HEK293 (cell line): ENCODE measurements around the gene KANSL1L.

Source experiments
- CTCF ChIA-PET: fragments of 350-600 bp; formaldehyde crosslinking; extraction: SDS; loops from one replicate; lab custom pipeline; 2021; ENCODE audit warnings: antibody characterized with exemption; lab: Yijun Ruan, JAX
- POLR2A ChIA-PET: fragments of 300-600 bp; formaldehyde crosslinking; extraction: SDS; loops from one replicate; lab custom pipeline; 2020; ENCODE audit warnings: antibody characterized with exemption, inconsistent platforms; lab: Yijun Ruan, JAX
- H3K27ac ChIP-seq: fragments of 200-500 bp; sonication (Bioruptor generic); 2 replicates; pipeline ENCODE4 v1.5.1; 2014; ENCODE audit warnings: low read depth, low read length, control low read depth, inconsistent platforms; ENCODE audit errors: extremely low read depth
- H3K36me3 ChIP-seq, 2 experiments: fragments of 200-500 bp in 1 of 2; sonication (Bioruptor generic) in 1 of 2; 1 replicate in 1 of 2; 2 replicates in 1 of 2; pipeline ENCODE4 v1.5.1; 2014 to 2017; ENCODE audit warnings: inconsistent platforms in 2 of 2, low read length in 2 of 2; ENCODE audit not compliant: control insufficient read depth in 2 of 2, insufficient read depth in 1 of 2
- H3K4me1 ChIP-seq: fragments of 200-500 bp; sonication (Bioruptor generic); 2 replicates; pipeline ENCODE4 v1.5.1; 2014; ENCODE audit warnings: mild to moderate bottlenecking, low read length, inconsistent platforms; ENCODE audit not compliant: control insufficient read depth, insufficient read depth
- H3K4me3 ChIP-seq: 2 replicates; pipeline ENCODE4 v1.5.1; 2011; ENCODE audit warnings: low read depth, mild to moderate bottlenecking, control low read depth, low read length, moderate library complexity
- H3K9me3 ChIP-seq: fragments of 200-500 bp; sonication (Bioruptor generic); 2 replicates; pipeline ENCODE4 v1.5.1; 2014; ENCODE audit warnings: low read depth, low read length, inconsistent platforms; ENCODE audit not compliant: control insufficient read depth, insufficient read depth
- OSR2 ChIP-seq: fragments of 450-650 bp; formaldehyde crosslinking; IDR thresholded peaks from 2 replicates; pipeline ENCODE4 v1.5.1; 2016; ENCODE audit warnings: missing biosample characterization, missing genetic modification characterization
- ZBTB17 ChIP-seq: fragments of 450-650 bp; formaldehyde crosslinking; IDR thresholded peaks from 2 replicates; pipeline ENCODE4 v1.5.1; 2016; ENCODE audit warnings: missing biosample characterization, missing genetic modification characterization
- ZBTB20 ChIP-seq: fragments of 450-650 bp; formaldehyde crosslinking; IDR thresholded peaks from 2 replicates; pipeline ENCODE4 v1.5.1; 2016; ENCODE audit warnings: missing biosample characterization, missing genetic modification characterization
- ZFP37 ChIP-seq: fragments of 450-650 bp; formaldehyde crosslinking; IDR thresholded peaks from 2 replicates; pipeline ENCODE4 v1.5.1; 2016; ENCODE audit warnings: missing biosample characterization, missing genetic modification characterization
- ZNF112 ChIP-seq: fragments of 450-650 bp; formaldehyde crosslinking; IDR thresholded peaks from 2 replicates; pipeline ENCODE4 v1.5.0; 2017; ENCODE audit warnings: missing biosample characterization, missing genetic modification characterization
- ZNF140 ChIP-seq: fragments of 450-650 bp; formaldehyde crosslinking; IDR thresholded peaks from 2 replicates; pipeline ENCODE4 v1.5.1; 2016; ENCODE audit warnings: missing biosample characterization, missing genetic modification characterization
- ZNF19 ChIP-seq: fragments of 450-650 bp; formaldehyde crosslinking; IDR thresholded peaks from 2 replicates; pipeline ENCODE4; 2016; ENCODE audit warnings: missing biosample characterization, missing genetic modification characterization, low read depth
- ZNF423 ChIP-seq: fragments of 450-650 bp; formaldehyde crosslinking; IDR thresholded peaks from 2 replicates; pipeline ENCODE4 v1.5.1; 2016; ENCODE audit warnings: missing biosample characterization, missing genetic modification characterization
- ZNF426 ChIP-seq: fragments of 450-650 bp; formaldehyde crosslinking; IDR thresholded peaks from 2 replicates; pipeline ENCODE4 v1.5.1; 2017; ENCODE audit warnings: missing biosample characterization, missing genetic modification characterization, mild to moderate bottlenecking, inconsistent platforms, moderate library complexity
- ZNF529 ChIP-seq: fragments of 450-650 bp; formaldehyde crosslinking; IDR thresholded peaks from 2 replicates; pipeline ENCODE4 v1.5.1; 2017; ENCODE audit warnings: missing genetic modification characterization, missing biosample characterization; ENCODE audit not compliant: insufficient replicate concordance
- ZNF549 ChIP-seq: fragments of 450-650 bp; IDR thresholded peaks from 2 replicates; pipeline ENCODE4 v1.5.1; 2018; ENCODE audit warnings: missing biosample characterization, missing genetic modification characterization, mild to moderate bottlenecking, inconsistent platforms, moderate library complexity
- ZNF629 ChIP-seq: fragments of 450-650 bp; formaldehyde crosslinking; IDR thresholded peaks from 2 replicates; pipeline ENCODE4 v1.5.1; 2017; ENCODE audit warnings: missing biosample characterization, missing genetic modification characterization
- ZNF654 ChIP-seq: fragments of 450-650 bp; formaldehyde crosslinking; IDR thresholded peaks from 2 replicates; pipeline ENCODE4 v1.5.1; 2016; ENCODE audit warnings: low read depth, missing biosample characterization, missing genetic modification characterization
- ZNF768 ChIP-seq: fragments of 450-650 bp; formaldehyde crosslinking; IDR thresholded peaks from 2 replicates; pipeline ENCODE4 v1.5.1; 2018; ENCODE audit warnings: missing biosample characterization, mild to moderate bottlenecking, missing genetic modification characterization
- ZNF791 ChIP-seq: fragments of 450-650 bp; formaldehyde crosslinking; IDR thresholded peaks from 2 replicates; pipeline ENCODE4 v1.5.1; 2016; ENCODE audit warnings: missing biosample characterization, missing genetic modification characterization
- ZXDB ChIP-seq: fragments of 450-650 bp; formaldehyde crosslinking; IDR thresholded peaks from 2 replicates; pipeline ENCODE4 v1.5.1; 2016; ENCODE audit warnings: missing biosample characterization, missing genetic modification characterization
- TF ChIP-seq, protein P1 (sequence below): fragments of 450-650 bp; formaldehyde crosslinking; IDR thresholded peaks from 2 replicates; pipeline ENCODE4; 2016; ENCODE audit warnings: missing biosample characterization, missing genetic modification characterization
- TF ChIP-seq, protein P2 (sequence below): fragments of 450-650 bp; formaldehyde crosslinking; IDR thresholded peaks from 2 replicates; pipeline ENCODE4 v1.5.1; 2016; ENCODE audit warnings: missing biosample characterization, missing genetic modification characterization
- TF ChIP-seq, protein P3 (sequence below): fragments of 450-650 bp; formaldehyde crosslinking; IDR thresholded peaks from 2 replicates; pipeline ENCODE4 v1.5.1; 2016; ENCODE audit warnings: missing biosample characterization, missing genetic modification characterization

KANSL1L gene

DNA sequence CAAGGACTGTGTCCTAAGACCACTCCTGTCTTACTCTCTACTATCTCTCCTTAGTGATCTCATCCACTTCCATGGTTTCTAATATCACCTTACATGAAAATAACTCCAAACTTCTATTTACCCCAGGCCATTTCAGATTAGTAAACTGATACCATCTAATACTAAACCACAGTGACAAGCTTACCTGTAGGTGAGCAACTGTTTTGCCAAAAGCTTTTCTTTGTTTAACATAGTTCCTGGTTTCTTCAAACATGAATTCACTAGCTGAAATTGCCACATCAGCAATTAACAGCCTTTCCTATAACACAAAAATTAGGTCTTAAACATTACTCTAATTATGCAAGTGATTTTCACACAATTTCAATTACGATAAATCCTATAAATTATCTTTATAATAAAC is 31.9 kb upstream of the KANSL1L start (continued):
- TF ChIP-seq, protein P1, sequence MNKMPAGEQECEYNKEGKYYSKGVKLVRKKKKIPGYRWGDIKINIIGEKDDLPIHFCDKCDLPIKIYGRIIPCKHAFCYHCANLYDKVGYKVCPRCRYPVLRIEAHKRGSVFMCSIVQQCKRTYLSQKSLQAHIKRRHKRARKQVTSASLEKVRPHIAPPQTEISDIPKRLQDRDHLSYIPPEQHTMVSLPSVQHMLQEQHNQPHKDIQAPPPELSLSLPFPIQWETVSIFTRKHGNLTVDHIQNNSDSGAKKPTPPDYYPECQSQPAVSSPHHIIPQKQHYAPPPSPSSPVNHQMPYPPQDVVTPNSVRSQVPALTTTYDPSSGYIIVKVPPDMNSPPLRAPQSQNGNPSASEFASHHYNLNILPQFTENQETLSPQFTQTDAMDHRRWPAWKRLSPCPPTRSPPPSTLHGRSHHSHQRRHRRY (tag by site-specific recombination), result no peak
- TF ChIP-seq ZNF112 (tag by site-specific recombination), result no peak
- TF ChIP-seq, all 188 proteins: peak for 0

GRCh38 chr2:210199854-210200253 is 28.6 kb upstream of the KANSL1L start:
- TF ChIP-seq ZFP37 (tag by site-specific recombination) (no peak), ZNF791 (tag by site-specific recombination) (no peak), ZNF140 (no peak), ZNF549 (no peak), ZBTB17 (tag by site-specific recombination) (no peak), ZNF112 (tag by site-specific recombination) (no peak), ZNF529 (tag by site-specific recombination) (no peak)
- TF ChIP-seq, protein P2, sequence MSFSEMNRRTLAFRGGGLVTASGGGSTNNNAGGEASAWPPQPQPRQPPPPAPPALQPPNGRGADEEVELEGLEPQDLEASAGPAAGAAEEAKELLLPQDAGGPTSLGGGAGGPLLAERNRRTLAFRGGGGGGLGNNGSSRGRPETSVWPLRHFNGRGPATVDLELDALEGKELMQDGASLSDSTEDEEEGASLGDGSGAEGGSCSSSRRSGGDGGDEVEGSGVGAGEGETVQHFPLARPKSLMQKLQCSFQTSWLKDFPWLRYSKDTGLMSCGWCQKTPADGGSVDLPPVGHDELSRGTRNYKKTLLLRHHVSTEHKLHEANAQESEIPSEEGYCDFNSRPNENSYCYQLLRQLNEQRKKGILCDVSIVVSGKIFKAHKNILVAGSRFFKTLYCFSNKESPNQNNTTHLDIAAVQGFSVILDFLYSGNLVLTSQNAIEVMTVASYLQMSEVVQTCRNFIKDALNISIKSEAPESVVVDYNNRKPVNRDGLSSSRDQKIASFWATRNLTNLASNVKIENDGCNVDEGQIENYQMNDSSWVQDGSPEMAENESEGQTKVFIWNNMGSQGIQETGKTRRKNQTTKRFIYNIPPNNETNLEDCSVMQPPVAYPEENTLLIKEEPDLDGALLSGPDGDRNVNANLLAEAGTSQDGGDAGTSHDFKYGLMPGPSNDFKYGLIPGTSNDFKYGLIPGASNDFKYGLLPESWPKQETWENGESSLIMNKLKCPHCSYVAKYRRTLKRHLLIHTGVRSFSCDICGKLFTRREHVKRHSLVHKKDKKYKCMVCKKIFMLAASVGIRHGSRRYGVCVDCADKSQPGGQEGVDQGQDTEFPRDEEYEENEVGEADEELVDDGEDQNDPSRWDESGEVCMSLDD (tag by site-specific recombination), result no peak
- Histone ChIP-seq H3K4me3 (no peak overlapping the region), H3K9me3 (no peaks in the 10 kb centered on the region), H3K27ac (no peak overlapping the region), H3K36me3 (no peaks in the 10 kb centered on the region), H3K4me1 (no peaks in the 10 kb centered on the region)
- CTCF ChIA-PET, result interaction anchor here (0.6 to 1.9 kb wide), 9 partner anchors 18 to 1492 kb away, joined by 3 to 15 read pairs (median 4); partner anchors contain the start of gene MAP2
- POLR2A ChIA-PET, result no interaction called here

- TF ChIP-seq ZBTB20, result no peak
- peak; percentile 60 for TF ChIP-seq ZNF654 (tag by site-specific recombination)
- TF ChIP-seq, all 188 proteins: peak for 1
- POLR2A ChIA-PET, result no interaction called here
- H3K36me3 ChIP-seq, result no peaks in the 10 kb centered on the region
- H3K9me3 ChIP-seq, result no peaks in the 10 kb centered on the region
- H3K4me3 ChIP-seq, result no peak overlapping the region
- no peak overlapping the region for H3K27ac ChIP-seq
- no peaks in the 10 kb centered on the region for H3K4me1 ChIP-seq
- CTCF ChIA-PET, result interaction anchor here (0.6 to 2.0 kb wide), 29 partner anchors 9 to 1377 kb away, joined by 3 to 15 read pairs (median 3); partner anchors contain the start of gene MAP2
These were observed 28.1 kb upstream of the KANSL1L start for GRCh38 chr2:210199186-210199765.

- Histone ChIP-seq H3K4me1 (no peaks in the 10 kb centered on the region), H3K27ac (no peak overlapping the region), H3K36me3 (no peaks in the 10 kb centered on the region), H3K4me3 (no peak overlapping the region), H3K9me3 (no peaks in the 10 kb centered on the region)
- ChIA-PET CTCF (interaction anchor here (0.5 to 2.0 kb wide), 21 partner anchors 9 to 1194 kb away, joined by 3 to 15 read pairs (median 5); no protein-coding TSS in a partner anchor), POLR2A (no interaction called here)
- TF ChIP-seq, protein P3, sequence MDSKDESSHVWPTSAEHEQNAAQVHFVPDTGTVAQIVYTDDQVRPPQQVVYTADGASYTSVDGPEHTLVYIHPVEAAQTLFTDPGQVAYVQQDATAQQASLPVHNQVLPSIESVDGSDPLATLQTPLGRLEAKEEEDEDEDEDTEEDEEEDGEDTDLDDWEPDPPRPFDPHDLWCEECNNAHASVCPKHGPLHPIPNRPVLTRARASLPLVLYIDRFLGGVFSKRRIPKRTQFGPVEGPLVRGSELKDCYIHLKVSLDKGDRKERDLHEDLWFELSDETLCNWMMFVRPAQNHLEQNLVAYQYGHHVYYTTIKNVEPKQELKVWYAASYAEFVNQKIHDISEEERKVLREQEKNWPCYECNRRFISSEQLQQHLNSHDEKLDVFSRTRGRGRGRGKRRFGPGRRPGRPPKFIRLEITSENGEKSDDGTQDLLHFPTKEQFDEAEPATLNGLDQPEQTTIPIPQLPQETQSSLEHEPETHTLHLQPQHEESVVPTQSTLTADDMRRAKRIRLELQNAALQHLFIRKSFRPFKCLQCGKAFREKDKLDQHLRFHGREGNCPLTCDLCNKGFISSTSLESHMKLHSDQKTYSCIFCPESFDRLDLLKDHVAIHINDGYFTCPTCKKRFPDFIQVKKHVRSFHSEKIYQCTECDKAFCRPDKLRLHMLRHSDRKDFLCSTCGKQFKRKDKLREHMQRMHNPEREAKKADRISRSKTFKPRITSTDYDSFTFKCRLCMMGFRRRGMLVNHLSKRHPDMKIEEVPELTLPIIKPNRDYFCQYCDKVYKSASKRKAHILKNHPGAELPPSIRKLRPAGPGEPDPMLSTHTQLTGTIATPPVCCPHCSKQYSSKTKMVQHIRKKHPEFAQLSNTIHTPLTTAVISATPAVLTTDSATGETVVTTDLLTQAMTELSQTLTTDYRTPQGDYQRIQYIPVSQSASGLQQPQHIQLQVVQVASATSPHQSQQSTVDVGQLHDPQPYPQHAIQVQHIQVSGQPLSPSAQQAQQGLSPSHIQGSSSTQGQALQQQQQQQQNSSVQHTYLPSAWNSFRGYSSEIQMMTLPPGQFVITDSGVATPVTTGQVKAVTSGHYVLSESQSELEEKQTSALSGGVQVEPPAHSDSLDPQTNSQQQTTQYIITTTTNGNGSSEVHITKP, result no peak
- TF ChIP-seq ZNF19 (no peak), ZNF423 (tag by site-specific recombination) (no peak), ZNF426 (no peak), ZNF629 (tag by site-specific recombination) (no peak), ZNF529 (tag by site-specific recombination) (no peak), ZNF768 (tag by site-specific recombination) (no peak), ZXDB (no peak), OSR2 (tag by site-specific recombination) (no peak)
- TF ChIP-seq, protein P1 (tag by site-specific recombination), result no peak
These were observed 27.1 kb upstream of the KANSL1L start for GRCh38 chr2:210198326-210198725.
